SIG-M5 treated with dmso at 0.1 percent for 504 hours (cell line): ENCODE measurements around the gene PTPDC1.

Experiments
- DNase-seq: peaks from one replicate; lab custom pipeline; 2025; ENCODE audit not compliant: unreplicated experiment; lab: John Stamatoyannopoulos, UW

Gene PTPDC1

GRCh38 chr9:94140418-94140780, 56.1 kb downstream of the PTPDC1 start:
- no peak for DNase-seq

GRCh38 chr9:94140791-94141790, 56.8 kb downstream of the PTPDC1 start:
- no peak for DNase-seq

- DNase-seq = no peak
These were observed 58.1 kb downstream of the PTPDC1 start for GRCh38 chr9:94142353-94142752.

GRCh38 chr9:94144394-94144793, 60.1 kb downstream of the PTPDC1 start:
- no peak for DNase-seq

- no peak for DNase-seq
These were observed 61.4 kb downstream of the PTPDC1 start for GRCh38 chr9:94145640-94146039.

GRCh38 chr9:94147776-94148175, 63.5 kb downstream of the PTPDC1 start:
- DNase-seq = no peak

GRCh38 chr9:94148419-94148818, 64.2 kb downstream of the PTPDC1 start:
- no peak for DNase-seq

- no peak for DNase-seq
These were observed 65.4 kb downstream of the PTPDC1 start for GRCh38 chr9:94149696-94150095.

- DNase-seq = no peak
These were observed 66.1 kb downstream of the PTPDC1 start for GRCh38 chr9:94150279-94150828.

- DNase-seq = no peak
These were observed 66.8 kb downstream of the PTPDC1 start for GRCh38 chr9:94150890-94151650.

- no peak for DNase-seq
These were observed 69.6 kb downstream of the PTPDC1 start for GRCh38 chr9:94153905-94154304.

- no peak for DNase-seq
These were observed 72.2 kb downstream of the PTPDC1 start for GRCh38 chr9:94156348-94157049.

GRCh38 chr9:94157050-94157801, 73.0 kb downstream of the PTPDC1 start:
- no peak for DNase-seq
